Measurements from ENCODE around the gene TNFSF12.
A peak's percentile ranks its signal among the peaks of the same experiment; 100 is the strongest.

TNFSF12 gene

GRCh38 chr17:7563115-7563869, 14.4 kb downstream of the TNFSF12 start:
- DNase-seq, result no peak

- no peak for DNase-seq
Measured at GRCh38 chr17:7569571-7569970, 20.7 kb downstream of the TNFSF12 start.

- no peak for DNase-seq
Measured at GRCh38 chr17:7570351-7570750, 21.5 kb downstream of the TNFSF12 start.

- DNase-seq, result no peak
Measured at GRCh38 chr17:7572338-7572587, 23.4 kb downstream of the TNFSF12 start.

GRCh38 chr17:7572588-7573323, 23.9 kb downstream of the TNFSF12 start:
- peak; percentile 85 to 100 (median 100) for DNase-seq

- peak in 54 of 56 donors; percentile 47 to 89 (median 78) for DNase-seq
Measured at GRCh38 chr17:7573324-7574080, 24.6 kb downstream of the TNFSF12 start.

GRCh38 chr17:7574176-7574953, 25.5 kb downstream of the TNFSF12 start:
- no peak for DNase-seq

GRCh38 chr17:7575481-7575883, 26.6 kb downstream of the TNFSF12 start:
- DNase-seq, result no peak

- no peak for DNase-seq
Measured at GRCh38 chr17:7575959-7576358, 27.1 kb downstream of the TNFSF12 start.

GRCh38 chr17:7576432-7576937, 27.6 kb downstream of the TNFSF12 start:
- DNase-seq, result no peak

GRCh38 chr17:7577327-7578199, 28.7 kb downstream of the TNFSF12 start:
- no peak for DNase-seq

- peak in 21 of 56 donors; percentile 17 to 67 (median 49) for DNase-seq
Measured at GRCh38 chr17:7579001-7579833, 30.4 kb downstream of the TNFSF12 start, which contains the start of gene CD68. TSS of gene CD68 (plus strand) at chr17:7579638. CDS start at chr17:7579678, 40 bp downstream.

- peak in 1 of 56 donors; percentile 20 for DNase-seq
Measured at GRCh38 chr17:7579834-7580603, 31.2 kb downstream of the TNFSF12 start.

GRCh38 chr17:7580604-7581575, 32.0 kb downstream of the TNFSF12 start:
- DNase-seq, result no peak

- DNase-seq, result no peak
Measured at GRCh38 chr17:7582396-7583252, 33.8 kb downstream of the TNFSF12 start.

Data from amygdala (tissue), 56 donors.